ENCODE data around the gene TCFL5. TPM values are rescaled to one million over a fixed set of nuclear protein-coding genes. Genes with fewer than 3 reads are reported as not detected.

Gene TCFL5
- total and polyA plus RNA-seq, 2 donors (not counting 3 experiments of a cell fraction or from before 2014, with no cell fraction given): 4.4 to 11.1 TPM

GRCh38 chr20:62852196-62852595 is 9.4 kb downstream of the TCFL5 start:
- Histone ChIP-seq H3K9ac (replicated peaks; ENCODE audit: extremely low read depth, insufficient read depth, low read length) (no peak overlapping the region), H3K9me3 (replicated peaks; ENCODE audit: control insufficient read depth, insufficient read depth, low read length) (no peaks in the 10 kb centered on the region), H3K4me3 (replicated peaks in 1 of 3; ENCODE audit: insufficient read depth in 1 of 3, low read depth in 1 of 3, low read length in 3 of 3) (no peak overlapping the region), H3K4me1 (ENCODE audit: control insufficient read depth, extremely low read depth, insufficient read depth, low read length) (no peaks in the 10 kb centered on the region), H3K27me3 (ENCODE audit: control insufficient read depth in 2 of 2, insufficient read depth in 2 of 2, low read length in 2 of 2) (no peaks in the 10 kb centered on the region), H4K20me1 (replicated peaks; ENCODE audit: control insufficient read depth, extremely low read depth, insufficient read depth, low read length) (no peaks in the 10 kb centered on the region), H3K9me1 (replicated peaks; ENCODE audit: control insufficient read depth, extremely low read depth, insufficient read depth, low read length) (no peaks in the 10 kb centered on the region), H3K27ac (ENCODE audit: insufficient read depth, low read depth, low read length) (no peak overlapping the region), H3K4me2 (ENCODE audit: insufficient read depth, low read length) (no peak overlapping the region), H2AFZ (ENCODE audit: low read depth, low read length) (no peak overlapping the region), H3K36me3 (ENCODE audit: control insufficient read depth in 2 of 2, extremely low read depth in 1 of 2, insufficient read depth in 2 of 2, low read length in 2 of 2) (peaks cover 3 to 10% of the 10 kb centered on the region in 2 experiments), H3K79me2 (ENCODE audit: control insufficient read depth, insufficient read depth, low read length) (no peaks in the 10 kb centered on the region)
- DNase-seq (ENCODE audit: low read depth, low spot score) (no peak), FAIRE-seq (no peak)
- POLR2A ChIA-PET: no interaction called here
- no TSS peak for BruUV-seq (replicated peaks)
- intact Hi-C loops (cut with micrococcal nuclease) (no loop called here), dilution Hi-C loops (cut with MboI; ENCODE audit: extremely low pct_ligation_motif_present, low sequenced_read_pairs) (no loop called here)
- CTCF ChIA-PET: no interaction called here
- TF ChIP-seq POLR2A (IDR thresholded peaks at IDR 0.05; ENCODE audit: low read depth, low read length) (no peak), EZH2 (IDR thresholded peaks at IDR 0.05; ENCODE audit: borderline replicate concordance, low read depth, low read length, severe bottlenecking) (no peak), FOS (IDR thresholded peaks at IDR 0.05; ENCODE audit: borderline replicate concordance, insufficient read depth, low read length) (no peak), MYC (IDR thresholded peaks at IDR 0.05; ENCODE audit: low read depth, low read length) (no peak), POLR2AphosphoS5 (IDR thresholded peaks at IDR 0.05; ENCODE audit: insufficient read depth, low read depth, low read length) (no peak)

DNA sequence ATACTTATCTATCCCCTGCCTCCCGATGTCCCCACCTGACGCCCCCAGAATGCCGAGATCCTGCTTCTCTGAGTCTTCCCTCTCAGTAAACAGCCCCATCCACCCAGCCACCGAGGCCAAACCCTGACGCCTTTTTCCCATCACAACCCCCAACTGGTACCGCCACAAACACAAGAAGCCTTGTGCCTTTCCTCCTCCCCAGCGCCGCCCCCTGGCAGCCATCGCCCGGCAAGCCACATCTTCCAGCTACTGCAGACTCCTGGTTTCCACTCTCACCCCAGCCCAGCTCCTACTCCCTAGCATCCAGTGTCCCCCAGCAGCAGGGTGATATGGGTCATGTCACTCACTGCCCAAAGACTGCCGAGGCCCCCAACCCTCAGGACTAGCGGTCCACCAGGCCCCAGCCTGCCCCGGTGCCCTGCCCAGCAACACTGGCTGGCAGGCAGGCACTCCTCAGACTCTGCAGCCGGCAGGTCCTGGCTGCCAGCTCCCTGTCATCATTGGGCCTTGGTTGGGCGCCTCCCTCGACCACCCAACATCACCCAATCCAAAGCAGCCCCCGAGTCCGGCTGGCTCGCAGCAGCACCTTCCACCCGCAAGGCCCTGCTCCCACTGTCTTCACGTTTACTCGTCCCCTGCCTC is 11.2 kb downstream of the TCFL5 start:
- ChIA-PET CTCF (no interaction called here), POLR2A (no interaction called here)
- no peaks in the 10 kb centered on the region for H4K20me1 ChIP-seq (replicated peaks; ENCODE audit: control insufficient read depth, extremely low read depth, insufficient read depth, low read length)
- DNase-seq (ENCODE audit: low read depth, low spot score) (no peak), FAIRE-seq (no peak)
- no peak for TF ChIP-seq GATA2 (IDR thresholded peaks at IDR 0.05; ENCODE audit: insufficient read depth, insufficient read length, low read depth, low read length)
- TF ChIP-seq JUN (IDR thresholded peaks at IDR 0.05; ENCODE audit: borderline replicate concordance, insufficient read depth, insufficient read length, low read depth): no peak
- no peak for TF ChIP-seq MAX (IDR thresholded peaks at IDR 0.05; ENCODE audit: insufficient read depth, insufficient read length)
- TF ChIP-seq POLR2A (IDR thresholded peaks at IDR 0.05; ENCODE audit: low read depth, low read length): no peak
- no peak for TF ChIP-seq CTCF (IDR thresholded peaks at IDR 0.05; ENCODE audit: extremely low read depth in 1 of 2, insufficient read depth in 1 of 2, low read depth in 1 of 2, low read length in 2 of 2)
- no peak for TF ChIP-seq FOS (IDR thresholded peaks at IDR 0.05; ENCODE audit: borderline replicate concordance, insufficient read depth, low read length)
- no peak for TF ChIP-seq MYC (IDR thresholded peaks at IDR 0.05; ENCODE audit: low read depth, low read length)
- TF ChIP-seq EZH2 (IDR thresholded peaks at IDR 0.05; ENCODE audit: borderline replicate concordance, low read depth, low read length, severe bottlenecking): no peak
- no peak for TF ChIP-seq POLR2AphosphoS5 (IDR thresholded peaks at IDR 0.05; ENCODE audit: insufficient read depth, low read depth, low read length)
- no peaks in the 10 kb centered on the region for H3K9me1 ChIP-seq (replicated peaks; ENCODE audit: control insufficient read depth, extremely low read depth, insufficient read depth, low read length)
- no peaks in the 10 kb centered on the region for H3K27me3 ChIP-seq (ENCODE audit: control insufficient read depth in 2 of 2, insufficient read depth in 2 of 2, low read length in 2 of 2)
- no peak overlapping the region for H3K4me2 ChIP-seq (ENCODE audit: insufficient read depth, low read length)
- H3K36me3 ChIP-seq (ENCODE audit: control insufficient read depth in 2 of 2, extremely low read depth in 1 of 2, insufficient read depth in 2 of 2, low read length in 2 of 2): peaks cover 3 to 5% of the 10 kb centered on the region in 2 experiments
- H3K9me3 ChIP-seq (replicated peaks; ENCODE audit: control insufficient read depth, insufficient read depth, low read length): no peaks in the 10 kb centered on the region
- no peak overlapping the region for H3K9ac ChIP-seq (replicated peaks; ENCODE audit: extremely low read depth, insufficient read depth, low read length)
- intact Hi-C loops (cut with micrococcal nuclease): no loop called here
- dilution Hi-C loops (cut with MboI; ENCODE audit: extremely low pct_ligation_motif_present, low sequenced_read_pairs): no loop called here
- BruUV-seq (replicated peaks): no TSS peak
- H2AFZ ChIP-seq (ENCODE audit: low read depth, low read length): no peak overlapping the region
- no peak overlapping the region for H3K4me3 ChIP-seq (replicated peaks in 1 of 3; ENCODE audit: insufficient read depth in 1 of 3, low read depth in 1 of 3, low read length in 3 of 3)
- H3K27ac ChIP-seq (ENCODE audit: insufficient read depth, low read depth, low read length): no peak overlapping the region
- H3K4me1 ChIP-seq (ENCODE audit: control insufficient read depth, extremely low read depth, insufficient read depth, low read length): no peaks in the 10 kb centered on the region
- H3K79me2 ChIP-seq (ENCODE audit: control insufficient read depth, insufficient read depth, low read length): no peaks in the 10 kb centered on the region

All from endothelial cell of umbilical vein (primary cell).